ENCODE data around the gene APBB1.

Gene APBB1

DNA sequence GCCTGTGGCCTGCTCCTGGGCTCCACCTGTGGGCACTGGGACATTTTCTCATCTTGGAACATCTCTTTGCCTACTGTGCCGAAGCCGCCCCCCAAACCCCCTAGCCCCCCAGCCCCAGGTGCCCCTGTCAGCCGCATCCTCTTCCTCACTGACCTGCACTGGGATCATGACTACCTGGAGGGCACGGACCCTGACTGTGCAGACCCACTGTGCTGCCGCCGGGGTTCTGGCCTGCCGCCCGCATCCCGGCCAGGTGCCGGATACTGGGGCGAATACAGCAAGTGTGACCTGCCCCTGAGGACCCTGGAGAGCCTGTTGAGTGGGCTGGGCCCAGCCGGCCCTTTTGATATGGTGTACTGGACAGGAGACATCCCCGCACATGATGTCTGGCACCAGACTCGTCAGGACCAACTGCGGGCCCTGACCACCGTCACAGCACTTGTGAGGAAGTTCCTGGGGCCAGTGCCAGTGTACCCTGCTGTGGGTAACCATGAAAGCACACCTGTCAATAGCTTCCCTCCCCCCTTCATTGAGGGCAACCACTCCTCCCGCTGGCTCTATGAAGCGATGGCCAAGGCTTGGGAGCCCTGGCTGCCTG lies 27.3 kb downstream of the APBB1 start:
- DNase-seq (ENCODE audit: low spot score), result no peak

DNA sequence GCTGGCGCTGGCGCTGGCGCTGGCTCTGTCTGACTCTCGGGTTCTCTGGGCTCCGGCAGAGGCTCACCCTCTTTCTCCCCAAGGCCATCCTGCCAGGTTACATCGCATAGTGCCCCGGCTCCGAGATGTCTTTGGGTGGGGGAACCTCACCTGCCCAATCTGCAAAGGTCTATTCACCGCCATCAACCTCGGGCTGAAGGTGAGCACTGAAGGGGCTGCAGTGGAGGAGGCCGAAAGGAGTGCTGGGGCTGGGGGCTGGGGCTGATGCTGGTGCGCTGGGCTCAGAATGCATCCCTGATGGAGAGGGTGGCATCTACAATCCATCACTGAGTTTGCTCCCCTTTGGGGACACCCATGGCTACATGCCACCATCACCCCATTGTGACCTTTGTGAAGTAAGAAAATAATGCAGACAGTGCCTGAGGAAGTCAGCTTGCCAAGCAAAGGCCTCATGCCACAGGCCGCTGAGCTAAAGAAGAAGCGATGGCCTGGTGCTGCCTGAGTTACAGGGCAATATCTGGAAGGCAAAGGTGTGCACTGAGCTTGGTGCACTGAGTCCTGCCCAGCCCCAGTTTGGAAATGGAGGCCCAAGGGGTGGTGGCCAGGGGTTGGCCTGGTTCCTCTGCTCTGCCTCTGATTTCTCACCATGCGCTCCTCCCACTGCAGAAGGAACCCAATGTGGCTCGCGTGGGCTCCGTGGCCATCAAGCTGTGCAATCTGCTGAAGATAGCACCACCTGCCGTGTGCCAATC lies 28.0 kb downstream of the APBB1 start:
- no peak for DNase-seq (ENCODE audit: low spot score)

DNA sequence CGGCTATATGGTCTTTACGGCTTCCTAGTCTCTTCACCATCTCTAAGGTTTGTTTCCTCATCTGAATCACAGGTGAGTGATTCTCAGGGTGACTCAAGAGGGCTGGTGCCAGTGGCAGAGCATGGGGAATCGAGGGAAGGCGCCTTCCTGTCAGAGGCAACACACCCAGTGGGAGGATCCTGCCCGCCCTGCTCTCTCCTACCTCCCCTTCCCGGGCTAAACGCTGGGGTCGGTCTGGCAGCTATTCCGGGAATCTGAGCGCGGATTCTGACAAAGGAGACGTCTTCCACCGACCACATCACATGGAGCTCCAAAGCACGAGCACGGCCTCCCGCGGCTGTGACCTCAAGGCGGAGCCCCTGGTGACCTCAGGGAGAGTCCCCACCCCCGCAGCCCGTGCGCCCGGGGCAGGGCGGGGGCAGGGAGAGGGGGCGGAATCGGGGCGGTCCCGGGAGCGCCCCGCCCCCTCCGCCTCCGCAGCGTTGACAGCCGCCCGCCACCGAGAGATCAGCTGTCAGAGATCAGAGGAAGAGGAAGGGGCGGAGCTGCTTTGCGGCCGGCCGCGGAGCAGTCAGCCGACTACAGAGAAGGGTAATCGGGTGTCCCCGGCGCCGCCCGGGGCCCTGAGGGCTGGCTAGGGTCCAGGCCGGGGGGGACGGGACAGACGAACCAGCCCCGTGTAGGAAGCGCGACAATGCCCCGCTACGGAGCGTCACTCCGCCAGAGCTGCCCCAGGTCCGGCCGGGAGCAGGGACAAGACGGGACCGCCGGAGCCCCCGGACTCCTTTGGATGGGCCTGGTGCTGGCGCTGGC lies 28.8 kb downstream of the APBB1 start, which contains the start of gene SMPD1:
TSS of gene SMPD1 (plus strand) at position 570 of the 813 bp plus-strand sequence. CDS start at position 695, 125 bp downstream.
- peak; percentile 93 for DNase-seq (ENCODE audit: low spot score)

DNA sequence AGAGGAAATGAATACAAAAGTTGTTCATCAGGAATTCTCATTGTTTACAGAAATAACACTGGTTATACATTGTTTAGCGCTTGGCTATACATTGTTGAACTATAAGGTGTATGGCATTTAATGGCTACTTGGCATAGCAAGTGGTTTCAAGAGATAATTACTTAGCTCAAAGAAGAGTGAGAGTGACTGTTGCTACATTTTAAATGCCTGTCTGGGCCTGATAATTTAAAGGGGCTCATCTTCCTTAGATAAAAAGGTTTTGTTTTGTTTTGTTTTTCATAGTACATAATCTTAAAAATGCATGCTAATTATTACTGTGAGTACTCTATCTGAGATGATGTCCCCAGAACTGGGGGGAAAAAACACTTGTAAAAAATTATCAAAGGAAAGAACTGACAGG lies 30.1 kb downstream of the APBB1 start:
- DNase-seq (ENCODE audit: low spot score), result no peak

DNA sequence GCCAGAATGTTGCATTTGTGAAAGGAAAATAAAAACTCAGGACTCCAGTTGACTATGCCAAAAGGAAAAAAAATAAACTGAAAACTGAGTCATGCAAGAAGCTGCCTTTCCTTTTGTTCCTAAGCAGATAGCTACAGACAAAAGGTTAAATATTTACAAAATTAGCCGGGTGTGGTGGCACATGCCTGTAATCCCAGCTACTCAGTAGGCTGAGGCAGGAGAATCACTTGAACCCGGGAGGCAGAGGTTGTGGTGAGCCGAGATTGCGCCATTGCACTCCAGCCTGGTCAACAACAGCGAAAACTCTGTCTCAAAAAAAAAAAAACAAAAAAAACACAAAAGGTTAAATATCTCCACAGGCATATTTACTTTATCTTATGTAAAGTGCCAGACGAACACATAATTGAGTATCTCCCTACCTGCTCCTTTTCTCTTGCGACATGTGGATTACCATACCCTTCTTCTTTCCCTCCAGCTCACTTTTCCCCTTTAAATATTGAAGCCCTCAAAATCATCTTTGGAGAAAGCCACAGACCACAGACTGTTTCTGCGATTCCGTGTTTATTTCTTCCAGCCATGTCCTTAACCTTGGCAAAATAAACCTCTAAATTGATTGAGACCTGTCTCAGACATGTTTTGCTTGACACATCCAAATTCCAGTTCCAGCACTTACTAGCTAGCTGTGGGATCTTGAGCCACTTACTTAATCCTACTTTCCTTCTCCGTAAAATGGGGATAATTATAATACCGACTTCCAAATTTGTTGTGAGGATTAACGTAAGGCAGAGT lies 30.9 kb downstream of the APBB1 start:
- DNase-seq (ENCODE audit: low spot score), result no peak

DNA sequence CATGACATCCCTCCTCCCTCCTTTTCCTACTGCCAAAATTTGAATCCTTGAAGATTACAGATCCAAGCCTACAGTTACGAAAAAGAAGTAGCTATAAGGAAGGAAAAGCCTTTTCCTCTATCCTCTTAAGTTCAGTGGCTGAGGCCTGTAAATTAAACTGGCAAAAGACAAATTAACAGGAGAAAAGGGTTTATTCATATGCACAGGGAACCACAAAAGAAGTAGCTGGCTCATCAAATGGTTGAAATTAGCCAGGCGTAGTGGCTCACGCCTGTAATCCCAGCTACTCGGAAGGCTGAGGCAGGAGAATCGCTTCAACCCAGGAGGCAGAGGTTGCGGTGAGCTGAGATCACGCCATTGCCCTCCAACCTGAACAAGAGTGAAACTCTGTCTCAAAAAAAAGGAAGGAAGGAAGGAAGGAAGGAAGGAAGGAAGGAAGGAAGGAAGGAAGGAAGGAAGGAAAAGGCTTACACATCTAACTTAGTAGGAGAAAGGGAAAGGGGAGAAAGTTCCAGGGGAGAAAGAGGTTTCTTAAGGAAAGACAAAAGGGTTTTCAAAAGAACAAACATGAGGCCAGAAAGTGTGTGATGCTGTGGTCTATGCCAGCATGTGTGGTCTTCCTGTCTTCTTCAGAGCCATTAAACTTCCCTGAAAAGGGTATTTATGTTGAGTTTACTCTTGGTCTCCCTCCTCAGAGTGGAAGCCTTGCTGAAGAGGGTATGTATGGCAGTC lies 33.7 kb downstream of the APBB1 start:
- DNase-seq (ENCODE audit: low spot score), result no peak

DNA sequence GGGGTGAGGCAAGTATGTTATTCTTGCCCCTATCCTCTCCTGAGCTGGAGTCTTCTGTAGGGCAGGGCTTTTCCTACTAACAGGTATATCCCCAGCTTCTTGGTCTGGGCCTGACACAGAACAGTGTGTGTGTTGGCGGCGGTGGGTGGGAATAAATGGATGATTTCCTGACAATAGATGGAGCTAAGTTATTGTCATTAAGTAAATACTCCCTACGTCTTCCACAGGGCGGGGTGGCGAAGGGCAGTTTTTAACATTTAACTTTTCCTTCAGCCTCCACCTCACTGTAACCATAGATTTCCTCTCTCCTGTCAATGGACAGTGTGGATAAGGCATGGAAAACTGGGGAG lies 40.3 kb downstream of the APBB1 start:
- DNase-seq (ENCODE audit: low spot score), result no peak

DNA sequence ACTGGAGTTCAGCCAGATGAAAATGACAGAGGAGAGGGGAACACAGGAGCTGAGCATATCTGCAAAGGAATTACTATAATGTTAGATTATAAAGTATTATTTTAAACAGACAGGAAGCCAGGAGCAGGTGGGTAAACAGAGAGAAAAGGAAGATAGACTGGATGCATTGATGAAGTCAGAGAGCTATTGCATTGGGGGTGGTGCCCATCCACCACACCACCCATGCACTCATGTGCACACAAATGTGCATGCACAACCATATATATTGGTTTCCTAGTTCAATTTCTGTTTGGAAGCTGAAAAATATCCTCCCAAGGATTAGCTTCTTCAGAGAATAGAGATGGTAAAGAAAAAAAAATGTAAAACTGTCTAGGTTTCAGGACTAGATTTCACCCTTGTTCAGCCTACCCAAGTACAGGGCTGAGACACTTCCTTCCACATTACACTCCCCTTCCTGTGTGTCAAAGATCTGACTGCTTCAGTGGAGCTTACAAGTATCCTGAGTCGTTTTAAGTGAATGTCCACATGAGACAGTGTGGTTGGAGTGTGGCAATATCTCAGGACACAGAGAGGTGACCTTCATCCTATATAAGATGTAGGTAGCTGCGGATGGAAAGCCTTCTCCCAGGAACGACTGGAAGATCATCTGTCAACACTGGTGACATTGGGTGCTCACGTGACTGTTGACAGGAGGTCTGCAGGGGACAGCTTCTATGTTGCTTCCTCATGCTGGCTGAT lies 40.8 kb downstream of the APBB1 start:
- DNase-seq (ENCODE audit: low spot score), result no peak

DNA sequence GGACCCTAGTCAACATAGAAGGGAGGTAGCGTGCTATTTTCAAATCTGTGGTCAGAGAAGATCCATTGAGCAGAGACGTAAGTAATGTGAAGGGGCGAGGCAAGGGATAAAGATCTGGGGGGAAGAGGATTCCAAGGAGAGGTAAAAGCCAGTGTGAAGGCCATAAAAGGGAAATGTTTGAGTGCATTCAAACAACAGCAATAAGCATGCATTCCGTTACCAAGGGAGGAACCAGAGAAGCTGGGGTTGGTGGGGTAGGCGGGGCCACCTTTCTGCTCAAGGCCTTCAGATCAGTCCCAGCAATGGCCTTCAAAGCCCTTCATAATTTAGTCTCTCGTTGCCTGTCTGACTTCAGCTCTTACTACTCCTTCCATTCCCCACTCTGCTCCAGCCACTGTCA lies 47.1 kb downstream of the APBB1 start:
- DNase-seq (ENCODE audit: low spot score), result no peak

DNA sequence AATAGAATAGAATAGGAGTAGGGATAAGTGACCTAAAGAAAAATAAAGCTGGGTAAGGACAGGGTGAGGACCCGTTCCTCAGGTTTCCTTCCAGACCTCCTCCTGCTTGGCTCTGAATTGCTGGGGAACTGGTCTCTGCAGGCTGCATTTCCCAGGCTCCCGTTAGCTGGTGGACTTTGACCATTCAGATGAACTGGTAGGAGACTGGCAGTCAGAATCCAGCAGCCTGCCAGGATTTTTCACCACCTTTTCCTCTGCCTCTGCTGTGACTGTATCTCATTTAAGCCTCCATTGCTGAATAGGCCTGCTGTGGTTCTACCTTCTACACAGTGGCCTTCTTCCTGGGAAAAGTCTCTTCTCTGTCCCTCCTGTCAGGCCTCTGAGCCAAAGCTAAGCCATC lies 53.2 kb downstream of the APBB1 start:
- DNase-seq (ENCODE audit: low spot score), result no peak

DNA sequence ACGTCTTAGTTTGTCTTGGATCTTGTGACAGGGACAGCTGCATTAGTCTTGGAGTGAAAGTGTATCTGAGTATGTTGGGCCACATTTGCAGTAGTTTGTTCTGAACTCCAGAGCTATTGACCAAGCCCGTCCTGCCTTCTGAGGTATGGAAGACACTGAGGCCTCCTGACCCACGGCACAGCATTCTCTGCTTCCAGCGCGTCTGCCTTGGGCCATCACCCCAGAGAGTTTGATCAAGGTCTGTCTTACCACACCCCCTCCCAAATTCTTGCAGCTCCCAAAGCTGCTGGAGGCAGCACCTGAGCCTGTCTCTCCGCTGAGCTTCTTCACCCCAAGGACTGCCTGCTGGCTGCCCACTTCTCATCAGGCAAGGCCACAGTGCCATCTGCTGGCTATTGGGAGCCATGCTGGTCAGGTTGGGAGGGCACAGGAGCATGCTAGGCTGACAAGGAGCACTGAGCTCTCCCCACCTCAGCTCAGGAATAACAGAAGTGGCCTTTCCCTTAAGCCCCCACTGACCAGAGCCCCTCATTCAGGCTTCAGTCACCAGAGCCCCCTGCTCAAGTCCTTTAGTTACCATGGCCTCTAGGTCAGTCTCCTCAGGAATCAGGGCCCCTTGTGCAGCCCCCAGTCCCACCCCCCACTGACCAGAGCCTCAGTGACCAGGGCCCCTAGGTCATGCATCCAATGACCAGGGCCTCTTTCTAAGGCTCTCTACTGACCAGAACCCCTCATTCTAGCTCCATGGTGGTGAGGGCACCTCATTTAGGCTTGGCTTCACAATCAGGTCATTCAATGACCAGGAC lies 55.8 kb downstream of the APBB1 start:
- DNase-seq (ENCODE audit: low spot score), result peak; percentile 79

DNA sequence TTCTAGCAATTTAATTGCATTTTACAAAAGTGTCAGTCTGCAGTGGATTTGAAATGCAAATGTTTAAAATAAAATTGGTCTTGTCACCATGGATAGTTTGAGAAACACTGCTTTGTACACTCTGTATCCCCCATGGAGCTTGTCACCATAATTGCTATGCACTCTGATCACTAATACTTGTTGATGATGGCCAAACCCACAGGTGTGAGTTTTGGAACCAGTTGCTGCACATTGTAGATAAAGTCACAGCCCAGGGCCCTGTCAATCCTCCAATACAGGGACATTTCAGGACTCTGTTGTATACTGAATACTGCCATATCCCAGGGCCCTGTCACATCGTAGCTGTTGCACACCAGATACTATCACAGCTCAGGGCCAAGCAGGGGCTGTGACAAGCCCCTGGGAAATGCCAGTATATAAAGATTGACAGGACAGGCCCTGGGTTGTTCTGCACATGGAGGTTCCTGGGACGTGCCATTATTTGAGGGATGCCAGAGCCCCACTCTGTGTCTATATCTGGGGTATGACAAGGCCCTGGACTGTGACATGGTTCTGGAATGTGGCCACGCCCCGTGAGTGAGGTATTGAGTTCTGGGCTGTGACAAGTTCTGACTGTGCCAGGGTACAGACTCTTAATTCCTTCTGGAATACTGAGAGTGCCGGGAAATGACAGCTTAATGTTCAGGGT lies 56.6 kb downstream of the APBB1 start:
- DNase-seq (ENCODE audit: low spot score), result no peak

DNA sequence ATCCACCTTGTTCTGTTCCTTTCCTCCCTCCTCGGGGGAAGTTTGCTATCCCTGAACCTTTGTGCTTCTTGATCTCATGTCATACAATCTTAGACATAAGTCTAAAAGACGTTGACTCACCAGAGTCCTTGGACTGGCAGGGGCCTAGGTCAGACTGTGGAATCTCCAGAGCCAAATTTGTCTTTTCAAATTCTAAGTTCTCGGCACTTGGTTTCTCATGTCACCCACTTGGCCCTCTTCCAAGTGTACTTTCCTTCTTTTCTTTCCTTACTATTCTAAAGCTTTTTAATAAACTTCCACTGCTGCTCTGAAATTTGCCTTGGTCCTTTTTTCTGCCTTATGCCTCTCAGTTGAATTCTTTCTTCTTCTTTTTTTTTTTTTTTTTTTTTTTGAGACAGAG lies 58.7 kb downstream of the APBB1 start:
- DNase-seq (ENCODE audit: low spot score), result no peak

DNA sequence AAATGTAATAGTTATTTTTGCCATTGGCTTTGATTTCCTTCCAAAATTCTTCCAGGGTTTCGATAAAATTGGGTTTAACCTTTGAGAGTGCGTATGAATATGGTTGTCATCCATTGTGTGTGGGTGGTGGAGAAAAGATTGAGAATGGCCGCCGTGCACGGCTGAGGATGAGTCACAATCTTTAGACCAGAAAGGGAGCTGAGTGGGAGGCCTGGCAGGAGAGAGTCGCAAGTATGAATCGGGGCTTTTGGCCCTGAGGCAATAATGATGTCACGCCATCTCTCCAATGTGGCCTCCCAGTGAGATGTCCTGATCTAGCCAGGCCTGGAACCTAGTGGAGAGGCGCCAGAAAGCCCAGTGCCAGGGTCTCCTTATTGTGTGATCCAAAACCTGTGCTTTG lies 61.7 kb downstream of the APBB1 start:
- no peak for DNase-seq (ENCODE audit: low spot score)

DNA sequence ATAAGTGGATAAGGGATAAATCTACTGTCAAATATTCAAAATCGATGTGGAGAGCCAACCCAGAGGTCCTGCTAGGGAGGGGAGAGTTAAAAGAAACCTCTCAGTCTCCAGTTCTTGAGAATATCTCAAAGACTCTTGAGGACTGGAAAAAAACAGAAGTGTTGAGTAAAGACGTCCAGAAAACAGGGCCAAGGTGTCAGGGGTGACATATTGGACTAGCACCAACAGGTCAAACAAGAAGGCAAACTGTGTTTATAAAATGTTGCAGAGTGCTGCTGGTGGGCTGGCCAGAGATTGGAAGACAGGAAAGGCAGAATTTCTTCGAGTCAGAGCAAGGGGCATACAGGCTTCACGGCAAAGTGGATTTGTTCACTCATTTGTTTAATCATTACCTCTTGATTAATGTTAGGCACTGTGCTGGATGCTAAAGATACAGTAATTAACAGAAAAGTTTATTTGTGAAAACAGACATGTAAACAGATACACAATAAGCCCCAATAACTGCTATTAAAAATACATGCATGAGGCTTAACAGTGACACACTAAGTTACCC lies 62.3 kb downstream of the APBB1 start:
- no peak for DNase-seq (ENCODE audit: low spot score)

DNA sequence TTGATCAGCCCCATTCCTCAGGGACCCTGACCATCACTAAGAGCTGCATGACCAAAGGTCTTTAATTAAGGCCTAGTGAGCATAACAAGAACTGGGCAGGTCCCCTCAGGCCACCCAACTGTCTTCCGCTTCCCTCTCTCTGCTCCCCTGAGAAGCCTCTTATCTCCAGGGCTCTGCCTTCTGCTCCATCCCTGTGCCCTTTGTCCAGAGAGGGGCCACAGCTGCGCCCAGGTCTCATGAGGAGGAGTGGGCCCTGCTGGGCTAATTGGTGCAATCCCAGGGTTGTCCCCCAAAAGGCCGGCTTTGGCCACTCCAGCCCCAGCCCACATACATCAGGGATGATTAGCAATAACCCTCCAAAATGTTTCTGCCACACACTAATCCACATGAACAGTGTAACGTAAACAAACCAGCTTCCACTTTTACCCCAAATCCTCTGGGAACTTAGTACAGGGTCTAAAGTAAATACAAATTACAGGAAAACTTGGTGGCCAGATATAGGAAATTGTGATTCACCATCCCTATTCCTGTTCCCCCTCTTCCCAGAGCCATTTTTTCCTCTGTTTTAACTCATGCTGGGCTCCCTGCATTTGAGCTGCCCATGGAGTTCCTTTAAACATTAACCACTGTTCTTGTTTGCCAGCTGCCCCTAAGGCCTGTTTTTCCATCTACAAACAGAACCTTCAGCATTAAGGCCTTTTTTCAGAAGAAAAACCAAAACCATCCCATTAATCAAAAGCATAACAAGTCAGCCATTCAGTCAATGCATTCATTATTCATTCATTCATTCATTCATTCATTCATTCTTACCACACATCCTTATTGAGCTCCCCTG lies 64.0 kb downstream of the APBB1 start:
- no peak for DNase-seq (ENCODE audit: low spot score)

DNA sequence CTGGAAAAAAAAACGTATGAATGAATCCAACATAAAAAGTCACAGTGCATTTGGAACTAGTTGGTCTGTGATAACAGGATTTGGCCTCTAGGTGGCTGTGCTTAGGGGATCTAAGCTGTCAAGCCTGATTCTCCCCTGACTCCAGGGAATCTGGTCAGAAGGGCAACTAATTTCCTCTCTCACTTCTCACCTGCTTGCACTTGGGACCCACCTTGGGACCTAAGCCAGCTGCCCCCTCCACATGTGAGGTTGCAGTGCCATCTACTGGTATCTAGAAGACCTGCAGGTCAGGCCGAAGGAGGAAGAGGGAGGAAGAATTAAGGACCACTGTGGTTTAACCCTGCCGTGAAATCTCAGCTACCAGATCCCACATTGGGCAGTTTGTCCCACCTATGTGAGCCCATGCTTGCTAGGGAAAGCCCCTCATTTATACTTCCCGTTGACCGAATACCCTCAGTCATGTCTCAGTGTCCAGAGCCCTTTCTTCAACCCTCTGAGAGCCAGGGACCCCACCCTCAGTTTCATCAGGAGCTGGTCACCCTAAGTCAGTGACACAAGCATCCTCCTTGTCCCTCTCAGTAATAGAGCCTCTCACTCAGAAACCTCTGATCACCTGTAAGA lies 65.4 kb downstream of the APBB1 start:
- DNase-seq (ENCODE audit: low spot score), result peak; percentile 45

Data from pons (tissue), 1 donor.